ENCODE results near the gene MIS12.

Gene MIS12

DNA sequence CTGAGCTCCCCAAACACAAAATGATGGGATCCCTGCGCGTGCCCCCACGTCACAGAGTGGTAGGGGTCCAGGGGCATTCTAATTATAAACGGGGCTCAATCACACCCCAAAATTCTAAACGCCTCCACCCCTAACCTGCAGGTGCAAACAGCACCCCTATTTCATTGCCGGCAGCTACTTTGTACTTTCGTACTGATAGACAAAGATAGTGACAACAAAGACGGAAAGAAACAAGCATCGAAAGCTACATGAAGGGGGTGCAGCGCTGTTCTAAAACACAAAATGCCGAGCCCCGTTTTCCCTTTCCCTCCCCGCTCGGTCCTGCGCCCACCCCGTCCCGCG lies 13.9 kb downstream of the MIS12 start:
- no peak for DNase-seq (ENCODE audit: low read depth in 3 of 3)

DNA sequence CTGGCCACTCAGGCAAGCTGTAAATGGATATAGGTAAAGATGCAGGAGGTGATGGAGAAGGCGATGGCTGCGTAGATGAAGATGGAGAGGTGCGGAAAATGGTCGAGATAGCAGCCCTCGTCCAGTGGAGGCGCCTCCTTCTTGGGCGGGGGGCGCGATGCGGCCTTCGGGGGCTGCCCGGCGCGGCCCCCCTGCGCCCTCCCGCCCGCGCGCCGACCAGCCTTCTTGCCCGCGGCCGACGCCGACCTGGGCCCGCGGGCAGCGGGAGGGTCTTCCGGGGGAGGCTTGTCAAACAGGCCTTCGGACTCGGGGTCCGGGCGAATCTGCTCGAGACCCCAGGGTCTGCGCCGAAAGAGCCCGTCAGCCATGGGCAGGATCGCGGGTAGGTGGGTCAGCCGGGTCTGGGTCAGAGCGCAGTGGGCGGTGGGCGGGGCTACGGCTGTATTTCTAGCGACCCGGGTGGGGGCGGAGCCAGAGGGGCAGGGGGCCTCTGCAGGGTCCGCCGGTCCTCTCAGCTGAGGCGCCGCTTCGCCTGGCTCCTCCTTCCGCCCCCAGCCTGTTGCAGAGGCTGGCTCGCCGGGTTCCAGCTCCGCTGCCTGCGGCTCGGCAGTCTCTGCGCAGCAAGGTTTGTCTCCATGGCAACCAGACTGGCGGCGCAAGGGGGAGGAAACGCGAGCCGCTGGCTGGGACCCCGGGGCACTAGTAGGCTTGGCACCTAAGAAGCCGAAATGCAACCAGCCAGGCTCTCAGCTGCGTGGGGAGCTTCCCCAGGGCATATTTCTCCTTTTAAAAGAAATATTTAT lies 14.4 kb downstream of the MIS12 start:
- peak; percentile 33 to 56 (median 55) for DNase-seq (ENCODE audit: low read depth in 3 of 3)

DNA sequence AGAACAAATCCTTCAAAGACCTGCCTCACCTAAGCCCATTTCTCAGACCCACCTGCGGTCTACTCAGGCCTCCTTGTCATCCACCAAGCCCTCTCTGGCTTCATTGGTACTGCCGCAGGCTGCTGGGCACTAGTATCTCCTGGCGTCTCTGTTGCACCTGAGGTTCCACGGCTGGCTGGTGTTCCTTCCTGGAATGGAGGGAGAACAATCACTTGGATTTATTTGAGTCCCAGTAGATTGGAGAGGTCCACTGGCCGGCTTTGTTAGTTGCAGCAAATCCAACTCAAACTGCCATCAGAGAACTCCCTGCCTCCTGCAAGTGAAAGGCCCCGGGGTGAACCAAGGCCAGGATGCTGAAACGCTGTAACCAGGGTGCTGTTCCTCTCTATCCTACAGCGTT lies 15.3 kb downstream of the MIS12 start:
- no peak for DNase-seq (ENCODE audit: low read depth in 3 of 3)

DNA sequence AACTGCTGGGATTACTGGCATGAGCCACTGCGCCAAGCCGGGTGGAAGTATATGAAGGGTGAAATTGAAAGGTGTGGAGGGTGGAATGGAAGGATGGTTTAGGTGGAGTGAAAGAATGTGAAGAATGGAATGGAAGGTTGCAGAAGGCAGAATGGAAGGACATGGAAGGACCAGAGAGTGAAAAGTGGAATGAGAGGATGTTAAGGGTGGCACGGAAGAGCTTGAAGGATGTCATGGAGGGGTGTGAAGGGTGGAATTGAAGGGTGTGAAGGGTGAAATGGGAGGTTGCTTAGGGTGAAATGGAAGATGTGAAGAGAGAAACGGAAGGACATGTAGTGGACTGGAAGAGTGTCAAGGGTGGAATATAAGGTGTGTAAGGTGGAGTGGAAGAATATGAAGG lies 16.2 kb downstream of the MIS12 start:
- DNase-seq (ENCODE audit: low read depth in 3 of 3): no peak

DNA sequence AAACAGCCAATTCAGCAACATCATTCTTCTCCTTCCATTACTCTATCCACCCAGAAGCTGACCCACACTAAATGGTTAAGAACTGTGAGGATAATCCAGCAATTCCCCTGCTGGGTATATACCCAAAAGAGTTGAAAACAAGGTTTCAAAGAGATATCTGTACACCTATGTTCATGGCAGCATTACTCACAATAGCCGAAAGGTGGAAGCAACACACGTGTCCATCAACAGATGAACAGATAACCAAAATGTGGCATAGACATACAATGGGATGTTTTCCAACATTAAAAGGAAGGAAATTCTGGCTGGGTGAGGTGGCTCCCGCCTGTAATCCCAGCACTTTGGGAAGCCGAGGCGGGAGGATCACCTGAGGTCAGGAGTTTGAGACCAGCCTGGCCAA lies 19.9 kb downstream of the MIS12 start:
- no peak for DNase-seq (ENCODE audit: low read depth in 3 of 3)

DNA sequence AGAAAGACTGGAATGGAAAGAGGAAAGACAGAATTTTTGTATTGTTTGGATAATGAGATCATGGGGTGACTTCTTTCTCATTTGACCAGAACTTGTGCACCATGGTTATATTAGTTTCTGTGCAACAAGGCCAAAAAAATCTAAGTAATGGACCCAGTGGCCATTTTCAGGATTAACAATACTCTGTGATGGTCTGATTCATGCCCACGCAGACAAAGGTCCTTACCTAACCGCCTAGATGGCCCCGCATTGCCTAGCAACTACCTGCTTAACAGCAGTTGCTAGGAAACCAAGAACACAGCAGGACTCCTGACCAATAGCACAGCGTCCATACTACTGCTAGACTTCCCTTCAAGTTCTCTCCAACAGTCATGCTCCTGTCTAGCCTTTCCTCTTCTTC lies 22.4 kb downstream of the MIS12 start:
- DNase-seq (ENCODE audit: low read depth in 3 of 3): no peak

DNA sequence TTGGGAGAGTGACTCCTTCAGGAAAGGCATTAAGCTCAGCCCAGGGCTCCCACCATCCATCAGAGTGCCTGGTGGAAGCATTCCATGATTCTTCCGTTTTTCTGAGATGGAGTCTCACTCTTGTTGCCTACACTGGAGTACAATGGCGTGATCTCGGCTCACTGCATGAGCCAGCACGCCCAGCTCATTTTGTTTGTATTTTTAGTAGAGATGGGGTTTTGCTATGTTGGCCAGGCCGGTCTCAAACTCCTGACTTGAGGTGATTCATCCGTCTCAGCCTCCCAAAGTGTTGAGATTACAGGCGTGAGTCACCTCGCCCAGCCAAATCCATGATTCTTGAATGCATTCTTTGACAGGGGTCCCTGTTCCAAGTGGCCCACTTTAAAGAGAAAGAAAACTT lies 23.1 kb downstream of the MIS12 start:
- DNase-seq (ENCODE audit: low read depth in 3 of 3): no peak

DNA sequence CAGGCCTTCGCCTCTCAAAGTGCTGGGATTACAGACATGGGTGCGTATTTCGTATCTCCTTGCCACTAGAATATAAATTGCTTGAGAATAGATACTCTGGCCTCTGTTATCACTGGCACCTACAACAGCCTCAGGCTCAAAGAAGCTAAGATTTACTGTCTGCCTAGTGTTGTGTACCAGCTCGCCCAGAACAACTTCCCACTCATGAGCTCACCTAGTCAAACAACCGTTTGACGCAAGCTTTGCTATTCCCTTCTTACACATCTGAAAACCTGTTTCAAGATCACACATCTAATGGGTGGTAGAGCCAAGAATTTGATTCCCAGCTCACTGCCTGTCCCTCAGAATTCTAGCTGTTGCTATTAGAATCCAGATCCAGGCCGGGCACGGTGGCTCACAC lies 24.4 kb downstream of the MIS12 start:
- no peak for DNase-seq (ENCODE audit: low read depth in 3 of 3)

DNA sequence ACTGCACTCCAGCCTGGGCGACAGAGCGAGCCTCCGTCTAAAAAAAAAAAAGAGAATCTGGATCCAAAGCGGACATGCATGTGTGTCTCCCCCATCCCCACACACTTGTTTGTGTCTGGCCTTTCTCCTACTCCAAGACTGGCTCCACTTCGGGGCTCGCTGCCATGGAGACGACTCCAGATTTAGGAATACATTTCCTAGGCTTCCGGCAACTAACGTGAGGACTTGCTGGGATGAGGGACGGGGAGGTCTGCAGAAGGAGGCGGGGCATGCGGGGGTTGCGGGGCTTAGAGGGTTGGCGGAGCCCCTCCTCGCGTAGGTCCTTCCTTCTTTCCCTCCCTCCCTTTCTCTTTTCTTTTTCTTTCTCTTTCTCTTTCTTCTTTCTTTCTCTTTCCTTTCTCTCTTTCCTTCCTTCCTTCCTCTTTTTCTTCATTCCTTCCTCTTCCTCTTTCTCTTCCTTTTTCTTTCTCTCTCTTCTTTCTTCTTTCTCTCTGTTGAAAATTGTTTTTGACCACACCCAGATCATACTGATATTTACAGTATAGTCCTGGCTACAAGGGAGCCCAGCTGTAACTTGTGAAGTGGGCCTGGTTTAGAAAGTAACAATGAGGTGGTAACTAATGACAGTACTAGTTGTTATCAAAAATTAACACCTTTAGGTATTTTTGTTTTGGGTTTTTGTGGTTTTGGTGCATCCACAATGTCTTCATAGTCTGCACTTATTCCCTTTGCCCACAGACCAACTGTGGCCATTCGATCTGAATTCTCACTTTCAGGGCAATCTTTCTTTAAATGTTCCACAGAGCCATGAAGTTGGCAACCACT lies 25.2 kb downstream of the MIS12 start:
- DNase-seq (ENCODE audit: low read depth in 3 of 3): no peak

DNA sequence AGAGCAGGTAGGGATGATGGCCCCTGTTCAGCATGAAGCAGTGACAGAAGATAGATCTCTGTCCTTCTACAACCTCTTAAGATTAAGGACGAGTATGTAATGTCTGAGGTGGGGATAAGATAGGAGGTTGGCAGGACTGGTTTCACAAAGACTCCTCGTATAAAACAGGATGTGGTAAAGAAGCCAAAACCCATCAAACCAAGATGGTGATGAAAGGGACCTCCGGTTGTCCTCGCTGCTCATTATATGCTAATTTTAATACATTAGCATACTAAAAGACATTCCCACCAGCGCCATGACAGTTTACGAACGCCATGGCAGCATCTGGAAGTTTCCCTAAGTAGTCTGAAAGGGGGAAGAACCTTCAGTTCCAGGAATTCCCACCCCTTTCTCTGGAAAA lies 27.3 kb downstream of the MIS12 start:
- DNase-seq (ENCODE audit: low read depth in 3 of 3): no peak

DNA sequence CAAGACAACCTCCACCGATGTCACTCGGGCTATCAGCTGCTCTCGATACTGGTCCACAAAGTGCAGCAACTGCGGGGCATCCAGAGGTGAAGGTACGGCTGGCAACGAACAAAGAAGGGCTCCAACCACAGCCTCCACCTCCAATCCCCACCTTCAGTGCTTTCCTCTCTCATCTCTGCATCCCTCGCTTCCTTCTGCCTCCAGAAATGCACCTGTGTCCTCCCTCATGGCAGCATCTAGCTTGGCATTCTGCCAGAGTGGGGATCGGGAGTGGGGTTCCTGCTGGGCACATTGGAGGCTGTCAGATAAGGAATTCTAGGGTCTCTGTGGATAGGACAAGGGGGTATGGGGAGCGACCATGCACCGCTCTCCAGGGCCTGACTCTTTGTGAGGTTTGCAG lies 28.6 kb downstream of the MIS12 start:
- DNase-seq (ENCODE audit: low read depth in 3 of 3): no peak

DNA sequence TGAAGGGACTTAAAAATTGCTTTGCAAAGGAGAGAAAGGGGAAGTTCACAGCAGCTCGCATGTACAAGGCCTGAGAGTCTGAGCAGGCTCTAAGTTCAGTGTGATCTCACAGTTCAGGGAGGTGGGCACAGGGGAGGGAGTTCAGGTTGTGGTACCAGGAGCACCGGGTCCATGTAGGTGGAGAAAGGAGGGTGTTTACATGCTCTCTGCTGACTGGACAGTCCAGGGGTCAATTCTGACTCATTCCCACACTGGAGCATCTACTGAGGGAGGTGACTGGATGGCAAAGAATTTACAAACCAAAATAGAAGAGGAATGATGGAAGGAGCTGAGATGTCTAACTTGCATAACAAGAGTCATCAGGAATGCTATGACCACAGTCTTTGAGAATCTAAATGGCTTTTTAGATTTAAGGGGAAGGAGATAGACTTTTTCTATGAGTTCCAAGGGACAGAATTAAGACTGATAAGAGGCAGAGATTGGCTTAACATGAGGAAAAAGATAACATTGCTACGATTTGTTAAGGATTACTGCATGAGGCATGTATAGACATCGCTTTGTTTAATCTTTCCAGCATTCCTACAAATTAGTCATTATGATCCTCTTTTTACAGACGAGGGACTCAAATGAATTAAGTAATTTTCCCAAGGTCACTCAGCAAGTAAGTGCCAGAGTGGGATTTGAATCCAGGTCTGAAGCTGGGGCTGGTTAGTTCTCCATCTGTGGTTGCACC lies 29.9 kb downstream of the MIS12 start:
- no peak for DNase-seq (ENCODE audit: low read depth in 3 of 3)

DNA sequence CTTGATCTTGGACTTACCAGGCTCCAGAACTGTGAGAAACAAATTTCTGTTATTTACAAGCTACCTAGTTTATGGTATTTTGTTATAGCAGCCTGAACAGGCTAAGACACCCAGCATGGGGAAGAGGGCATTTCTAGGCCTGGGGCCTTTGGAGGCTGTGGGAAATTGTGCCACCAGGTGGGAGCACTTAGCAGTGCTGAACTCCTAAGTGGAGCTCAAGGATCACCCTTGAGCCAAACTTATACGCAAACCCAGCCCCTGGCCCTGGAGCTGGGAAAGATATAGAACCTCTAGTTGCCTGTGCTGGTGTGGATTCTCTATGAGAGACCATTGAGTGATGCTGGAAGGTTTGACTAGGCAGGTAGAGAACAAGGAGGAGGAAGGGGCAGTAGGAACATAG lies 36.1 kb downstream of the MIS12 start:
- DNase-seq (ENCODE audit: low read depth in 3 of 3): no peak

DNA sequence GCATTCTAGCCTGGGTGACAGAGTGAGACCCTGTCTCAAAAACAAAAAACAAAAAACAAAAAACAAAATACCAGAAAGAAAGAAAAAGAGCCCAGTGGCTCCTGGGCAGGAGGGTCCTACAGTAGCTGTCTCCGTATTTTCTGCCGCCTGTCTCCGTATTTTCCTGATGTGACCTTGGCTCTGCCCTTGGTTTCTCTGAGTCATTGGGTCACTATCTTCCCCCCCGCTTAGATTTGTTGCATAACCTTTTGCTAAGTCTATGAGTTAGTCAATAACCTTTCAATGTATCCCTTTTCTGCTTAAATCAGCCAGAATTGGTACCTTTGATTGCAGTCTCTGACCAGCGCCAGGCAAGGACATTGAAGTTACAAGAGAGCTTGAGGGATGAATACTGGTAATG lies 36.9 kb downstream of the MIS12 start:
- no peak for DNase-seq (ENCODE audit: low read depth in 3 of 3)

DNA sequence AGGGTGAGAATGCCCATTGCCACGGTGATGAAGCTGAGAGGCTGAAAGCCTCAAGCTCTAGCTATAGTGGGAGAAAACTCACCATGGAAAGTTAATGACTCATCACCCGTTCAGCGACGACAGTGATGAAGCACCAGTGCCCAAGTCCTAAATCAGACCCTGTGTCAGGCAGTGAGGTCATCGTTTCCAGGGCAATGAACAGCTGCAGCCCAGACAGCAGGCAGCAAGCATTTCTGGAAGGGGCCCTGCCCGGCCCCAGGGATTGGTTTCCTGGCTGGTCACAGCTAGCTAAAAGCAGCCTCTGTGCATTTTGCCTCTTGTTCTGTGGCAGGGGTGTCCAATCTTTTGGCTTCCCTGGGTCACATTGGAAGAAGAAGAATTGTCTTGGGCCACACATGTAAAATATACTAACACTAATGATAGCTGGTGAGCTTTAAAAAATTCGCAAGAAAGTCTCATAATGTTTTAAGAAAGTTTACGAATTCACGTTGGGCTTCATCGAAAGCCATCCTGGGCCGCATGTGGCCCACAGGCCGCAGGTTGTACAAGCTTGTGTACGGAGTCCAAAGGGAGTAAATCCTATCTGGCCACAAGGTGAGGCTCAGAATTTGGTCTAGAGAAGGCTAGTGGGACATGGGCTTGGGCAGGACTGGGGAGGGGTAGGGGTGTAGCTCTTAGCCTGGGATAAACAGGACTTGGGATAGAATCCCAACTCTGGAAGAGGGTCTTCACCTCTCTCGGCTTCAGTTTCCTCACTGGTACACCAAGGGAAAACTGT lies 40.6 kb downstream of the MIS12 start:
- DNase-seq (ENCODE audit: low read depth in 3 of 3): peak; percentile 54 to 72 (median 66)

DNA sequence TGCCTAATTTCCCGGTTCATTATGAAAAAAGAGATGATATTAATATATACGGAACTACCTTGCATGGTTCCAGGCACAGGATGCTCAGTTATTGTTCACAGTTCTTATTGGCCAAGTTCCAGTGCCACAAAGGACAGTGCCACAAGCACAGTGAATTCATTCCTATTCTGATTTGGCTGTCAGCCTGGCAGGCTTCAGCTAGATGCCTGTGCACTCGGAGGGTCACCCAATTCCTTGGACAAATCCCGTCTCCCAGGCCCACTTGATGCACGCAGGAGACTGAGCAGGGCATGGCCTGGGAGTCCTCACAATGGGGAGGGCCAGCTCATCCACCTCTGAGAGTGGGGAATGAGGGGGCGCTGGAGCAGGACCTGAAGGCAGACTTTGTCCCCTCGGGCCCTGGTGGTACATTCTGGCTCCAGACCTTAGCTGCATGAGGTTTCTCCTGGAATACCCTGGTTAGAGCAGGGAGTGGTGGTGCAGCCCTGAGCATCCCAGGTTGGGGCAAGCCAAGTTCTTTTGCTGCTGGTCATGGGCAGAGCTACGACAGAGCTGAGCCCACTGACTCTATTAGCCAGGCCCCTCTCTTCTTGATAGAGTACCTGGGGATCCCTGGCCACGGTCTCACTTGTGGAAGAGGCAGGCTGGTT lies 41.4 kb downstream of the MIS12 start:
- no peak for DNase-seq (ENCODE audit: low read depth in 3 of 3)

DNA sequence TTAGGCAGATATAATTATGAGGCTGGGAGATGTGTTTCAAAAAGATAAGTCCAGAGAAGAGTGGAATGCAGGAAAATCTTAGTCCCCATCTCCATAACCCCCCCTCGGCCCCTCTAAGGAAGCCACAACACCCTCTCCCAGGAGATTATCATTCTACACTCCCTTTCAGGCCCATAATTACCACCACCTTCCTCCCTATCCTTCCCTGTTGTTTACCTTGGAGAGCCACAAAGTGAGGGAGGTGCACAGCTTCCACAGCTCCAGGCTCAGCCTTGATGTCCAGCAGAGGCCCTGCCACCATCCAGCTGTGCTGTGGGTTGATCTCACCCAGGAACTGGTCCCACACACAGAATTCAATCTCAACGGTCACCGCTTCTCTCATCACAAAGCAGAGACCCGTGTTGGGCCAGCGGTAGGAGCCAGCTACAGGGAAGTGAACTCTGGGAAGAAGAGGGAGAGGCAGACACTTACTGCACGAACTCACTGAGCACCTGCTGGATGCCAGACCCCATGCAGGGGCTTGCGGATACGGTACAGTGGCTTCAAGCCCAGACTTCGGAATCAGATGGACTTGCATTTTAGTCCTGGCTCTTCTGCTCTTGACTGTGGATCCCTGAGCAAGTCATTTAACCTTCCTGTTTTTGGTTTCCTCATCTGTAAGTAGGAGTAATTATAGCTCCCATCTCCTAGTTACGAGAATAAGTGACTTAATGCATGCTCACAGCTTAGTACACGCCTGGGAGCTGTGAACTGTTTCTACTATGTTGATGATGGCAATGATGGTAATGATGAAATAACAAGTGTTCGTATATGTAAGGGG lies 44.1 kb downstream of the MIS12 start:
- DNase-seq (ENCODE audit: low read depth in 3 of 3): no peak

DNA sequence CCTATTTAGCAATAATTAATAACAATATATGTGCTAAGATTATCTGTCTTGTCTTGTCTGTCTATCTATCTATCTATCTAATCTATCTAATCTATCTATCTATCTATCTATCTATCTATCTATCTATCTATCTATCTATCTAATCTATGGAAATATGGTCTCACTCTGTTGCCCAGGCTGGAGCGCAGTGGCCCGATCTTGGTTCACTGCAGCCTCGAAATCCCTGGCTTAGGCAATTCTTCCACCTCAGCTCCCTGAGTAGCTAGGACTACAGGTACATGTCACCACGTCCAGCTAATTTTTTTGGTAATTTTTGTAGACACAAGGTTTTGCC lies 44.7 kb downstream of the MIS12 start:
- DNase-seq (ENCODE audit: low read depth in 3 of 3): no peak

DNA sequence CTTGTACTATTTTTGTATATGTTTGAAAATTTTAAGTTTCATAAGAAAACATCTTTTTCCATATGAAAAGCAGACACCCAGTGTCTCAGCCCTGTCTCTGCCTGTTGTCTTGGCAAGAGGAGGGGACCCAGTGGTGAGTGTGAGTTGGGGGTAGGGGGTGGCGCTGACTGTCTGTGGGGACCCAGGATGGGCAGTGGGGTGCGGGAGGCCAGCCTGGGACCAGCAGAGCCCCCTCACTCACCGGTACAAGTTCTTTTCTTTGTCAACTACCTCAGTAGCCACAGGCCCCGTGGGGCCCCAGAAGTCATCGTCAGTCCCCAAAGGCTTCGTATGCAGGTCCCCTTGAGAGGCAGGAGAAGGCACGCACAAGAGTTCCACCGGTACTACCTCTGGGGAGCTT lies 46.2 kb downstream of the MIS12 start:
- DNase-seq (ENCODE audit: low read depth in 3 of 3): no peak

DNA sequence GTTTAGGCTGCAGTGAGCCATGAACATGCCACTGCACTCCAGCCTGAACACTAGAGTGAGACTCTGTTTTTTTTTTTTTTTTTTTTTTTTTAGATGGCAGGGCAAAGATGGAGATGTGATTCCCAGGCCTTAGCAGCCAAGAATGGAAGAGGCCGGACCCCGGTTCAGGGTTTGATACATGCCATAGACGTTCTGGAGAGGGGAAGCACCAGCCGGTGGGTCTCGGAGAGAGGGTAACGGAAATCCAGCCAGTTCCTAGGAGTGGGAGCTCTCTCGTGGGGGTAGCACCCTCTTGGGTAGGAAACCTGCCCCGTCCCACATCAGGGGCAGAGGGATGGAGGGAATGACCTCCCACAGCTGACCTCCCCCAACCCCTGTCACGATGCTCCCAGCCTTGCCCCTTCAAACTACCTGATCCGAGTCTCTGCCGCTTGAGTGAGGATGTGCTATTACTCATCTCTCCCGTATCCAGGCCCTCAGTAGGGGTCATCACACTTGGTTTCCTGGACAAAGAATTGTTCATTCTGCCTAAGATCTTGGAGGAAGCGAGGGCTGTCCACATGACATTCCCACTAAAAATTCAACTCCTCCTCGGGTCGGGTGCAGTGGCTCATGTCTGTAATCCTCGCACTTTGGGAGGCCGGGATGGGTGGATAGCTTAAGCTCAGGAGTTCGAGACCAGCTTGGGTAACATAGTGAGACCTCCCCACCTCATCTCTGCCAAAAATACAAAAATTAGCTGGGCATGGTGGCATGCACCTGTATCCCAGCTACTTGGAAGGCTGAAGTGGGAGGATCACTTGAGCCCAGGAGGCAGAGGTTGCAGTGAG lies 47.3 kb downstream of the MIS12 start:
- DNase-seq (ENCODE audit: low read depth in 3 of 3): no peak

Data from stimulated activated CD4-positive, alpha-beta T cell treated with anti-CD3 and anti-CD28 coated beads, TNF-alpha, amount 100 ng/mL, for 48 hours (primary cell).